DND-41 (cell line): ENCODE results near the gene SMARCC1.

Experiments used
- EZH2 ChIP-seq: IDR thresholded peaks from 3 replicates; pipeline ENCODE4 v1.6.1; 2012; ENCODE audit warnings: borderline replicate concordance, low read depth, mild to moderate bottlenecking, moderate library complexity, low read length, inconsistent platforms; ENCODE audit not compliant: severe bottlenecking
- TF ChIP-seq, protein P1 (sequence below): IDR thresholded peaks from 2 replicates; pipeline ENCODE4 v1.5.1; 2012; ENCODE audit warnings: borderline replicate concordance, low read length, moderate library complexity, mild to moderate bottlenecking; ENCODE audit not compliant: poor library complexity, severe bottlenecking; ENCODE audit errors: extremely low read depth

DNA sequence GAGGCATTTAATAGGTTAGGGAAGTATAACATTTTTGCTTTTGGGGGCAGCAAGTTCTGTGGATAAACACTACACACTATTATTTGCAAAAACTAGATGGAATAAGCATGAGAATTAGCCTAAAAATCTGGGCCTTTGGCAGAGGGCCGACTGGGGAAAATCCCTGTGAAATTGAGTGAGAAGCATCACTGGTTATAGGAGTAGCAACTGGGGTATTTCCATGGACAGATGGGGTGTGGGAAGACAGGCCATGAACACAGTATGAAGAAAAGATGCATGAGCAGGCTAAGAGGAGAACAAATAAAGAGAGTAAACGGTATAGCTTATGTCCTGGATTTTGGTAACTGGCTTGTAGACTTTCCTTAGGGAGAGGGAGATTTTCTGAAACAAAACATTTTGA lies 170.1 kb downstream of the SMARCC1 start:
- TF ChIP-seq, protein P1, sequence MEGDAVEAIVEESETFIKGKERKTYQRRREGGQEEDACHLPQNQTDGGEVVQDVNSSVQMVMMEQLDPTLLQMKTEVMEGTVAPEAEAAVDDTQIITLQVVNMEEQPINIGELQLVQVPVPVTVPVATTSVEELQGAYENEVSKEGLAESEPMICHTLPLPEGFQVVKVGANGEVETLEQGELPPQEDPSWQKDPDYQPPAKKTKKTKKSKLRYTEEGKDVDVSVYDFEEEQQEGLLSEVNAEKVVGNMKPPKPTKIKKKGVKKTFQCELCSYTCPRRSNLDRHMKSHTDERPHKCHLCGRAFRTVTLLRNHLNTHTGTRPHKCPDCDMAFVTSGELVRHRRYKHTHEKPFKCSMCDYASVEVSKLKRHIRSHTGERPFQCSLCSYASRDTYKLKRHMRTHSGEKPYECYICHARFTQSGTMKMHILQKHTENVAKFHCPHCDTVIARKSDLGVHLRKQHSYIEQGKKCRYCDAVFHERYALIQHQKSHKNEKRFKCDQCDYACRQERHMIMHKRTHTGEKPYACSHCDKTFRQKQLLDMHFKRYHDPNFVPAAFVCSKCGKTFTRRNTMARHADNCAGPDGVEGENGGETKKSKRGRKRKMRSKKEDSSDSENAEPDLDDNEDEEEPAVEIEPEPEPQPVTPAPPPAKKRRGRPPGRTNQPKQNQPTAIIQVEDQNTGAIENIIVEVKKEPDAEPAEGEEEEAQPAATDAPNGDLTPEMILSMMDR, result no peak
- TF ChIP-seq EZH2, result no peak
